ENCODE results near the gene GPR84. TPM values are rescaled to one million over a fixed set of nuclear protein-coding genes. Genes with fewer than 3 reads are reported as not detected.
"Not testable (repeated sequence)": the region's sequence is repeated elsewhere in the genome, so short reads cannot be mapped to it uniquely, and the experiment has no call there.

GPR84 gene
- polyA plus RNA-seq, 3 donors = 0.24 to 3.5 (median 1.0) TPM

DNA sequence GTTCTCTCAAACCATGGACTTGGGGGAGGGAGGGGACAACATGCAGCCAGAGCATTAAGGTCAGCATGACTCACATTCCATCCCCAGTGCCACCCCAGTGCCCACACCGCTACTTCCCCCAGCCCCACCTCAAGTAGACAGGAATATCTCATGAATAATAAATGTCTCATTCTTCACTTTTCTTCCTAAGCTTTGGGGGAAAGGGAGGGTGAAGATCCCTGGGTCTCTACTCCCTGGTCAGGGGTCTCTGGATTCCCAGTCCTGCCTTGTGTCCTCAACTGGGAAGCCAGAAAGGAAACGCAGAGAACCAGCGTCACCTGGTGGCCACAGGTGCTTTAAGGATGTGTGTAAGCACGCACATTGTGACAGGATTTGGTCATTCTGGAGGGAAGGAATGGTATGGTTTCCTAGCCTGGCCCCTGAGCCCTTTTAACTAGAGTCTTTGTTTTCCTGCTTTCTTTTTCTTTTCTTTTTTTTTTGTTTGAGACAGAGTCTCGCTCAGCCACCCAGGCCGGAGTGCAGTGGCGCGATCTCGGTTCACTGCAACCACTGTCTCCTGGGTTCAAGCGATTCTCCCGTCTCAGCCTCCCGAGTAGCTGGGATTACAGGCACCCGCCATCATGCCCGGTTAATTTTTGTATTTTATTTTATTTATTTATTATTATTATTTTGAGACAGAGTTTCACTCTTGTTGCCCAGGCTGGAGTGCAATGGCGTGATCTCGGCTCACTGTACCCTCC, 3.4 kb downstream of the GPR84 start:
- H3K27ac ChIP-seq (ENCODE audit: low read depth, low read length) = no peak overlapping the region
- 59 to 73% (median 71%) methylated on average over 16 of the region's 16 CpGs for WGBS, 3 donors

DNA sequence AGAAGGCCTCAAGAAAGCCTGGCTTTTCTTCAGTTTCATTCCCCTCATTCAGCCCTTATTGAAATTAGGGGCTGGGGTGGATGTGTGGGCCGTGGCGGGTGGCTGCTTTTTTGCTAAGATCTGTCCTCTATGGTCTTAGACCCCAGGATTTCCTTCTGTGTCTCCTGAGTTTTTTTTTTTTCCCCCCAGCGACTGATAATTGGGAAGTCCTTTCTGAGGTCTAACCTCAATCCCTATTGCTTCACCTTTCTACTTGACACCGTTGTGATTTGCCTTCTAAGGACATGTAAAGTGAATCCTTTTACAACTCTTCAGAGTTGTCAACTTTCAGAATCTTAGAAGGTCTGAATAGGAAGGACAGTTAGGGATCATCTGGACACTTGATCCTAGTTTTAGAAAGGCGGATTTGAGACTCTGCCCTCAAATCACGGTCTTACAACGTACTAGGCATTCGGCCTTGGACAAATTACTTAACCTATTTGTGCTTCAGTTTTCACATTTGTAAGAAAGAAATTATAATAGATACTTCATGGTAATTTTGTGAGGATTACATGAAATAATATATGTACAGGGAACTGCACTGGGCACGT, 4.4 kb downstream of the GPR84 start:
- WGBS, 3 donors = 51 to 58% (median 52%) methylated on average over 9 of the region's 9 CpGs
- no peak overlapping the region for H3K27ac ChIP-seq (ENCODE audit: low read depth, low read length)

DNA sequence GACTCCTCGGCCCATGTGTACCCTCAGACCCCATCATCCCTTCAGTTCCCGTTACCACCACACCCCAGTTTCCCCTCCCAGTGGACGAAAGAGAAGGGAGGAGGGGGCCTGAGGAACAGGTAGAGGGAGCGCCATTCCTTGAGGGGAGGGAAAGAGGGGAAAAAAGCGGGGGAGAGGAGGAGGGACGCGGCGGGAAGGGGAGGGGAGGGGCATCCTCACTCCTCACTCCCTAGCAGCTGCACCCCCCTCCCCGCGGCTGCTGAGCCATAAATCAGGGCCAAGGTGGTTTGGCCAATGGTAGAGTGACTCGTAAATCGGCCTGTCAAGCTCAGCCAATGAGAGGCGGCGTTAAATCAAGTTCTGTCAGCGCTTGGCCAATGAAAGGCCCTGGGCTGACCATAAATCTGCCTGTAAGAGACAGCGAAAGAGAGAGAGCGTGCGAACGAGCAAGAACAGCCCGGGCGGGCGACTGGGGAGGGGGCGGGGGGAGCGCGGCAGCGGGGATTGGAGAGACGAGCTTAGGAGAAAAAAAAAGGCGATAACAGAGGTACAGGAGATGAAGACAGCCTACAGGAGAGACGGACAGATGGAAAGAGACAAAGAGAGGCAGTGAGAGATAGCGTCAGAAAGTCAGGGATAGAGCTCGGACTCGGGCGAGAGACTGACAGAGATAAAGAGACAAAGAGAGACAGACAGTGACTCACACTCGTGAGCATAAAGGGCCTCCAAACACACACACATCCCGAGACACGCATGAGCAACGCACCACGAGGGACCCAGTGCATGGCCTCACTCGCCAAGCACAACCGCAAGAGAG, 5.1 kb downstream of the GPR84 start:
- 0 to 2% (median 1%) methylated on average over 40 of the region's 40 CpGs for WGBS, 3 donors
- H3K27ac ChIP-seq (ENCODE audit: low read depth, low read length) = peak overlapping the region; percentile 13

DNA sequence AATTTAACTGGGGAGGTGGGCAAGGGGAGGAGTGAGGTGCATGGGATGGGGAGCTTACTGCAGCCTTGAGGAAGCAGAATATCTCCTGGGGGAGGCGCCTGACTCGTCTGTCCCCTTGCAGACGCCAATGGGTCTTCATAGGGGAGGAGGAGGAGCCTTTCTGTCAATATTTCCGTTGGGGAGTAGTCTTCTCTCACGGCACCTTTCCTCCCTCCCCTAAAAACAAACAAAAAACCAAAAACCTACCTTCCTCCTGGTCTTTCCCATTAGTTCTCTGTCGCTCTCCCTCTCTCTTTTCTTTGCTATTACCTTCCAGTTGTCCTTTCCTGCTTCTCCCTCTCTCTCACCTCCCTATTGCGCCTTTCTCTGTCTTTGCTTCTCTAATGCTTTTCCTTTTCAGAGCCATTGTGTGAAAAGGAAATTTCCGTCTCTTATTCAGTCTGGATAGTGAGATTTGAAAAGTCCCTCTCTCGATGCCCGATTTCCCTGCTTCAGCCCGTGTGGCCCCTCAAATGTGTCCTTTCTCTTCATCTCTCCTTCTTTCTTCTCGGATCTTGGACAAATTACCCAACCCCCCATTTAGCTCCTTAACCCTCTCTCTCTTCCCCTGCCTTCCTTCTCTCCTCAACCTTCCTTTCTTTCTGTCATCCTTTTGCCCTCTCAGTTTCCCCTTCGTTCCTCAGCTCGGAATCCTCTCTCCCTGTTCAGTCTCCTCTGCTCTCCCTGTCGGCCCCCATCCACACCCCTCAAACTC, 5.9 kb downstream of the GPR84 start:
- WGBS, 3 donors = 8 to 12% (median 9%) methylated on average over 15 of the region's 15 CpGs
- H3K27ac ChIP-seq (ENCODE audit: low read depth, low read length) = peak overlapping the region; percentile 13

DNA sequence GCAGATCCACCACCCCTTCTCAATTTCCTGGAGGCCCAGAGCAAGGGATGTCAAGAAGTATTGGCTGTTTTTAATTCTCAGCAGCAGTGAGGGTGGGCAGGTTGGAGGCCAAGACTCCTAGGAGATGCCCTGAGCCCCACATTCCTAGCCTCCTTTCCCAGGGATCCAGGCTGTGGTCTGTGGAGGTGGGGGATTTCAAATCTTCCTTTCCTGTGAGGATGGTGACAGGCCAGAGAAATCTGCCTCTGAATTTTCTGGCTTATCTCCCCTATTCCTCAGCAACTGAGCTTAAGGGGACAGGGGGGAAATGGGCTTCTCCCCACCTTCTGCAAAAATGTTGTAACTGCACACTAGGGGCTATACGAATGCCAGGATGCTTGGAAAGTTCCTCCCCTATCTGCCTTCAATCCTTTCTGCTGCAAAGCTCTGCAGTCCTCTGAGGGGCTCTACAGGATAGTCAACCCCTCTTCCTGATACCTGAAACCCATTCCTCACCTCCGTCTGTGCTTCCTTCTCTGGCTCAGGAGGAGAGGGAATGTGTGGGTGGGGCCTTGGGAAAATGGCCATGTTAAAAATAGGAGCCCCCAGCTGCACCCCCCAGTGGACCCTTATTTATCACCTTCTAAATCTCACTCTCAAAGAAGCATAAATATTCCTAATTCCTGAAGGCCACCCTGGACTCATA, 6.6 kb downstream of the GPR84 start:
- WGBS, 3 donors = 55 to 65% (median 59%) methylated on average over 2 of the region's 2 CpGs
- no peak overlapping the region for H3K27ac ChIP-seq (ENCODE audit: low read depth, low read length)

DNA sequence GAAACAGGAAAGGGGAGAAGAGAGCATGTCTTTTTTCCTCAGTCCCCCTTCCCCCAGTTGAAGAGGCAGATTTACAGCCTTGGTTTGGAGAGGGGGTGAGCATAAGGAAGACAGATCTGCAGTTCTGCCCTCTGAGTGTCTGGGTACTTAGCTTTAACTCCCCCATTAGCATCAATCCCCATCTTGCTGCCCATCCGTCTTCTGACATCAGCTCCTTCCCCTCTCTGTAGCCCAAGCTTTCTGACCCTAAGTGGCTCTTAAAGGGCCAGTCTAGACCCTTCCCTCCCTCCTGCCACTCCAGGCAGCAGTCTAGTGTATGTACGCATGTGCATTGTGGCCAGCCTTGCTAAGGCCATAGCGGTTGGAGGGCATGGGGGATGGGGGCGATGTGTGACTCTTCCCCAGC, 7.3 kb downstream of the GPR84 start:
- WGBS, 3 donors = 82 to 92% (median 88%) methylated on average over 4 of the region's 4 CpGs
- H3K27ac ChIP-seq (ENCODE audit: low read depth, low read length) = no peak overlapping the region

DNA sequence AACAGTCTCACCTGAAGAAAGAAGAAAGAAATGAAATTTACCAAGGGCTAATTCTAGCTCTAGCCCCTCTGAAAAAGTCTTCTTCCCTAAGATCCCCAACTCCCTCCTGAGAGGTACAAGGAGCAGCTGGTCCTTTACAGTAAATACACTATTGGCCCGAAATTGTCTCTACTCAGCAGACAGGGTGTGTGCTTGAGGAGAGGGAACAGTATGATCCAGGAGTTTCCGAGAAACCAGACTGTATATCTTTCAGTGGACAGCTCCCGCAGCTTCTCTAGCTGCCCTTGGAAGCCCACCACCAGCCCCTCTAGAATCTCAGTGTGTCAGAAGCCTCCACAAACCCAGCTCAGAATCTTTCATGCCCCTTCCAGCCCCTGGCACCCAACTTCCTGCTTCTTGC, 8.1 kb downstream of the GPR84 start:
- no peak overlapping the region for H3K27ac ChIP-seq (ENCODE audit: low read depth, low read length)
- 65 to 77% (median 71%) methylated on average over 3 of the region's 3 CpGs for WGBS, 3 donors

DNA sequence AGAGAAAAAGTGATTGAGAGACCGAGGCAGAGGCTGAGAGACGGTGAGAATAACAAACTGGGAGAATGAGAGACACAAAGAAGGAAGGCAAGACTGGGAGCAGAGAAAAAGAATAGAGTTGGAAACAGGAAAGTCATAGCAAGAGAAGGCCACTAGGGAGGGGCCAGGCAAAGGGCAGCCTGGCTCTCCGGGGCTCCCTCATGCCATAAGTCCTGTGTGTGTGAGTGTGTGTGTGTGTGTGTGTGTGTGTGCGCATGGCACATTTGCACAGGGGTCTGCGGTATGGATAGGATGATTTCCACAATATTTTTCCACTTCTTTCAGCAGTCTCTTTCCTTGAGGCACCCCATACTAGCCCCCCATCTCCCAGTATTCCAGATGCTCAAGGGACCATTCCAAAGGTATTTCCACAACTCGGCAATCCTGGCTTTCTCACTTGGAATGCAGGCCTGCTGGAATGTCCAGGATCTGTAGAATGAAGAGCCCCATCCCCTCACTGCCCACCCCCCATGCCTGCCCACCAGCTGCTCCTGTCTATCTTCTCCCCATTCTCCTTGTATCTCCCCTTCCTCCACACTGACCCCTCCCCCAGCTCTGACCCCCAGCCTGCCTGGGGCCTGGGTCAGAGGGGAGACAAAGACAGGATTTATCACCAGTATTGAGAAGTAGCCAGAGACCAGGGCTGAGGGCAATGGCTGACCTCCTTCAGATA, 9.0 kb downstream of the GPR84 start:
- WGBS, 3 donors = 72 to 84% (median 82%) methylated on average over 6 of the region's 6 CpGs
- no peak overlapping the region for H3K27ac ChIP-seq (ENCODE audit: low read depth, low read length)

DNA sequence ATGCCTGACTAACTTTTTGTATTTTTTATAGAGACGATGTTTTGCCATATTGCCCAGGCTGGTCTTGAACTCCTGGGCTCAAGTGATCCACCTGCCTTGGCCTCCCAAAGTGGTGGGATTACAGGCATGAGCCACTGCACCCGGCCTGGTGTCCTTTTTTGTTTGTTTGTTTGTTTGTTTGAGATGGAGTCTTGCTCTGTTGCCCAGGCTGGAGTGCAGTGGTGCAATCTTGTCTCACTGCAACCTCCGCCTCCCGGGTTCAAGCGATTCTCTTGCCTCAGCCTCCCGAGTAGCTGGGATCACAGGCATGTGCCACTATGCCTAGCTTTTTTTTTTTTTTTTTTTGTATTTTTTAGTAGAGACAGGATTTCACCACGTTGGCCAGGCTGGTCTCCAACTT, 10.0 kb downstream of the GPR84 start:
- not testable (repeated sequence) for H3K27ac ChIP-seq (ENCODE audit: low read depth, low read length)
- WGBS, 3 donors = 68 to 87% (median 84%) methylated on average over 7 of the region's 7 CpGs

DNA sequence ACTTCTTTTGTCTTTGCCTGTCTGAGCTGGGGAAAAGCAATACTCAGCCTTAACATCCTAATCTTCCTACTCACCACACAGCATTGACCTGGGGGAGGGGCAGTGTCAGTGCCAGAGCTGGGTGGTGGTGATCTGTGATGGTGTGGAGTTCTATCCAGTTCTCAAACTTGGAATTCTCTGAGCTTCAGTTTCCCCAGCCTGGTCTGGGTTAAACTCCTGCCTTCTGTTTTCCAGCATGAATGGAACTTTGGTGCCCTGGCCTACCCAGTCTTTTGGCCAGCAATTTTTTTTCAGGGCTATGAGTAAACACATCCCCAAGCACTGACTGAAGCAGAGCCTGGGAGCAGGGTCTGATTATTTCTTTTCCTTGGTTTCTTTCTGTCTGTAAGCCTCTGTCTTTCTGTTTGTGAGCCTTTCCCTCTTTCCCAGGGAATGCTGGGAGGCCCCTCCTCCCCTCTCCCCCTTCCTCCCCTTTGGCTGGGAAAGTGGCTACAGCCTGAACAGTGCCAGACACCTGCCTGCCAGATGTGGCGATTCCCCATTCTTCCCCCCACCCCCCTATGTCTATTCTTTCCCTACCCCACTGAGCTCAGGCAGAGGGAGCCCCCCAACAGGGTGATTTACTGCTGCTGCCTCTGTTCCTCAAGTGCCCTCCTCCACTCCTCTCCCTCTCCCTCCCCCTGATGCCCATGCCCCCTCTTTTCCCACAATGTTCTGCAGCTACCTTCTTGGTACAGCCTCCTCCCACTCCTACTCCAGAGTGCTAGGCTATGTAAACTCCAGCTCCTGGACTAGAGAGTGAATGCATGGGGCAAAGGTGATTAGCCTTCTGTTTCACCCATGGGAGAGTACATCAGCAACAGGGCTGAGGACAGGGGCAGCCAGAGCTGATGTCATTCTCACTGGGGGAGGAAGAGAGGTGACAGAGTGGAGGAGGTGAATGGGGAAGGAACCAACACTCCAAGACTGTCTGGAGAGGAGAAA, 11.1 kb downstream of the GPR84 start:
- WGBS, 3 donors = 17 to 56% (median 44%) methylated on average over 1 of the region's 1 CpG
- no peak overlapping the region for H3K27ac ChIP-seq (ENCODE audit: low read depth, low read length)

DNA sequence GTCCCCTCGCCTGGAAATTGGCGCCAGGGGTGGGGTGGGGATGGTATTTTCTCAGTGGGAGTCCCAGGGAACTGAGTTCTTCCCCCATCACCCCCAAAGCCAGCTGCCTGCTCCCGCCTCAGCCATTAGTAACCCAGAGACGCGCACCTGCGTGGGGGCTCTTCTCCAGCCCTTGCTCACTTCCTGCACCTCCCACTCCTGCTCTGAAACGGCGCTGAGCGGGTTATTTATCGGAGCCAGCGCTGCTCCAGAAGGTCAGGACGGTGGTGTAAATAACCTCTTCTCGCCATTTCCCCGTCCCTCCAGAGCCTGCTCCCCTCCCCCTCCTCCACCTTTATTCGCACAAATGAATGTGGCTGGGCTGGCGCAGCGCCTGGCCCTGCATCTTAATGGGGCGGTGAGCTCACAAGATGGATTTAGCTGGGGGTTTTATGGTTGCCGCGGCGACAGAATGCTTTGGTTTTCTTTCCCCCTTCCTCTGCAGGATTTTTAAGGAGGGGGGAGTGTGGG, 12.2 kb downstream of the GPR84 start:
- H3K27ac ChIP-seq (ENCODE audit: low read depth, low read length) = no peak overlapping the region

DNA sequence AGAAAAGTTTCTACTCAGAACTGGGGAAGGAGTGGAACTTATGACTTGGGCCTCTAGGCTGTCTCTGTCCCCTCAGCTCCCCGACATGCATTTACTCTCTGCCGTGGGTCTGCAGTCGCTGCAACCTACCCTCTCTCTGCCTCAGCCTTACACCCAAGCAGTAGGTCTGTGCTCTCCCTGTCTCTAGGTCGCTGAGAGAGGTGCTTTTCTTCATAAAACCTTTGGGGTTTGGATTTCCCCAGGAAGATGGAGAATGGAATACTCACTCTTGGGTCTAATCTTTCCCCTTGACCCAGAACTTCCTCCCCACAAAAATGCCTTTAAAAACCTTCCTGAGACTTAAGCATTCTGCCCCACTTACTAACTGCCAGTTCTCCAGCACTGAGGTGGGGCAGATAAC, 12.9 kb downstream of the GPR84 start:
- WGBS, 3 donors = 71 to 76% (median 73%) methylated on average over 4 of the region's 4 CpGs
- no peak overlapping the region for H3K27ac ChIP-seq (ENCODE audit: low read depth, low read length)

More for the DNA sequence above, 12.2 kb downstream of the GPR84 start:
- 14 to 31% (median 31%) methylated on average over 21 of the region's 21 CpGs for WGBS, 3 donors

DNA sequence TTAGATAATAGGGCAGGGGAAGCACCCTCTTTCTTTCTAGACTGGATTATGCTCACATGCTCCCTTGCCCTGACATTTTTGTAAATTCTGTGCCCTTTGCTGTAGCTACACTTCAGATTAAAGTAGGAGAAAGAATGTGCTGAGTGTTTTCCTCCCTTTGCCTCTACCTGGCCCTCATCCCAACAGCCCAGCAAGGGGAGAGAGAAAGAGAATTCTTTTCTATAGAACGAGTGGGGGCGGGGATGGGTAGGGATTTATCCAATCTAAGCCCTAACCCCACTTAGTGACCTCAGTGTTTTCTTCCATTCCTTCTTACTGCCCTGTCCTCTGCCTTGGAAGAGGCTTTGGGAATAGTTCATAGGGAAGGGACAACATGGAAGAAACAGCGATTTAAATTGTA, 13.5 kb downstream of the GPR84 start:
- H3K27ac ChIP-seq (ENCODE audit: low read depth, low read length) = no peak overlapping the region
- 50 to 71% (median 70%) methylated on average over 3 of the region's 3 CpGs for WGBS, 3 donors

DNA sequence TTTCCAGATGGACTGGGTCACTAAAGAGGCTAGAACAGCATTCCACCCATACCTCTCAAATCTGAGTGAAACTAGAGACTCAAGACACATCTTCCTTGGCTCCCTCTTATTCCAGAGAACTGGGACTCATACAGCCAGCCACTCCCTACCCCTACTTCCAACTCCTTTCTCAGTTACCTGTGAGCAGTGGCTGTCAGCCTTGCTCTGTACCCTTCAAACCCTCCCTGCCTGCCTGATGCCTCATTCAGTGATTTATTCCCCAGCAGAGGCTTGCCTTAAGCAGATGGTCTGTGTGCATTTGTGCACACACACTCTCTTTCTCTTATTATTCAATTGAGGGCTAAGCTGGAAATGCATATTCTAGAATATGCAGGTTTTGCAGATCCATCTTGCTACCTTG, 14.6 kb downstream of the GPR84 start:
- no peak overlapping the region for H3K27ac ChIP-seq (ENCODE audit: low read depth, low read length)

DNA sequence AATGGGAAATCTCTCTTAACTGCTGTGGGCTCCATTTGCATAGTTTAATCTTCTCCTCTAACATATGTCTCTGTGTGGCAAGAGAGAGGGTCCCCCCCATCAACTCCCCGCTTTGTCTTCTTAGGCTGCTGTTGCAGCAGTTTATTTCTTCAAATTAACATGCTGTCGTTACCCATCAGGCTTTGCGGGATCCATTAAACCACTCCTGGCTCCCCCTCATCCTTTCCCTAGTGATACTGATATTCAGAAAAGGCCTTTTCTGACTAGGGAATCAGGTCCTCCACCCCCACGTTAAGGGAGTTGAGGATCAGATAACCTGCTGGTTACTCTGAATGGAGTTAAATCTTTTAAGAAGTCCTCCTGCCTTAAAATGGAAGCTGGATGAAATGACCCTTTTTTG, 15.2 kb downstream of the GPR84 start:
- WGBS, 3 donors = 80 to 87% (median 85%) methylated on average over 4 of the region's 4 CpGs

More for the DNA sequence above, 15.2 kb downstream of the GPR84 start:
- H3K27ac ChIP-seq (ENCODE audit: low read depth, low read length) = no peak overlapping the region

Measured in adipose tissue (tissue), 3 donors.